DMS53 treated with DMSO at 0.1 percent for 48 hours (cell line): Measurements from ENCODE around the gene DDA1.
"Not testable (repeated sequence)": the region's sequence is repeated elsewhere in the genome, so short reads cannot be mapped to it uniquely, and the experiment has no call there.

ENCODE experiments used
- DNase-seq: peaks from one replicate; lab custom pipeline; 2025; ENCODE audit not compliant: unreplicated experiment; lab: John Stamatoyannopoulos, UW

DDA1 gene

GRCh38 chr19:17286752-17287151, 22.6 kb upstream of the DDA1 start:
- DNase-seq: no peak

GRCh38 chr19:17289489-17289888, 19.9 kb upstream of the DDA1 start:
- no peak for DNase-seq

- DNase-seq: peak; percentile 63
Measured at GRCh38 chr19:17292301-17293074, 16.9 kb upstream of the DDA1 start.

- no peak for DNase-seq
Measured at GRCh38 chr19:17293605-17294004, 15.8 kb upstream of the DDA1 start.

GRCh38 chr19:17294051-17294891, 15.1 kb upstream of the DDA1 start:
- no peak for DNase-seq

- not testable (repeated sequence) for DNase-seq
Measured at GRCh38 chr19:17295551-17295950, 13.8 kb upstream of the DDA1 start.

GRCh38 chr19:17296273-17296672, 13.1 kb upstream of the DDA1 start:
- DNase-seq: peak; percentile 71

- DNase-seq: no peak
Measured at GRCh38 chr19:17296976-17297375, 12.4 kb upstream of the DDA1 start.

- no peak for DNase-seq
Measured at GRCh38 chr19:17300992-17301619, 8.3 kb upstream of the DDA1 start.

GRCh38 chr19:17302391-17303166, 6.8 kb upstream of the DDA1 start:
- DNase-seq: no peak

GRCh38 chr19:17303167-17303939, 6.0 kb upstream of the DDA1 start, which contains the start of gene ABHD8:
Gene ABHD8, minus strand, starts transcription at chr19:17303425. Its CDS starts 1,809 bp downstream, at chr19:17301616.
- DNase-seq: peak; percentile 75

GRCh38 chr19:17303940-17304267, 5.5 kb upstream of the DDA1 start:
- no peak for DNase-seq

- no peak for DNase-seq
Measured at GRCh38 chr19:17304386-17305215, 4.8 kb upstream of the DDA1 start.

- DNase-seq: no peak
Measured at GRCh38 chr19:17305216-17305516, 4.2 kb upstream of the DDA1 start.

GRCh38 chr19:17305517-17306284, 3.7 kb upstream of the DDA1 start, which contains the start of gene MRPL34:
Gene MRPL34, plus strand, starts transcription at chr19:17305872. Its CDS starts 21 bp downstream, at chr19:17305893.
- peak; percentile 98 for DNase-seq

GRCh38 chr19:17306285-17306714, 3.1 kb upstream of the DDA1 start:
- DNase-seq: no peak

GRCh38 chr19:17307876-17308377, 1.4 kb upstream of the DDA1 start:
- DNase-seq: no peak

GRCh38 chr19:17309965-17310461, 650 bp downstream of the DDA1 start:
- no peak for DNase-seq
